OCI-LY1 (cell line): ENCODE data around the gene SH3RF3.

ENCODE experiments used
- EZH2 ChIP-seq: fragments of 200-600 bp; sonication (generic), shearing (Covaris generic); IDR thresholded peaks from 2 replicates; pipeline ENCODE4 v1.8.0; 2017; ENCODE audit warnings: borderline replicate concordance, mixed run types, mild to moderate bottlenecking, antibody characterized with exemption, low read length, moderate library complexity, mixed read lengths
- TF ChIP-seq, protein P1 (sequence below): fragments of 200-600 bp; sonication (generic), shearing (Covaris generic); IDR thresholded peaks from 2 replicates; pipeline ENCODE4 v1.5.1; 2017; ENCODE audit warnings: mild to moderate bottlenecking, antibody characterized with exemption, low read length, moderate library complexity, mixed read lengths

DNA sequence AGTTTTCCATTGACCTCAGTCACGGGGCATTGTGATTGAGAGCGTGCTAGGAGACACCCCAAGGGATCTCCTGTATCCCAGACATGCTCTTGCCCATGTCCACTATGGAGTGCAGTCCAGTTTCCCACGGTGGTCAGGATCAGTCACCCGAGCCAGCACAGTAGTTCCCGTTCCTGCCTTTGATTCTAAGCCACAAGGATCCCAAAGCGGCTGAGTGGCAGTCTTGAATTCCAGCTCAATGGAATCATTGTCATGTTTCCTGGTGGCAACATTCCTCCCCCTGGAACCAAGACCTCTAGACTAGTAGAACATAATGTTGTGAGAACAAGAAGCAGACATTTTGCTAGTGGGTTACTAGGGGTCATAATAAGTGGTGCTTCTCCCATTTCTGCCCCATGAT, 330.5 kb downstream of the SH3RF3 start:
- TF ChIP-seq, protein P1, sequence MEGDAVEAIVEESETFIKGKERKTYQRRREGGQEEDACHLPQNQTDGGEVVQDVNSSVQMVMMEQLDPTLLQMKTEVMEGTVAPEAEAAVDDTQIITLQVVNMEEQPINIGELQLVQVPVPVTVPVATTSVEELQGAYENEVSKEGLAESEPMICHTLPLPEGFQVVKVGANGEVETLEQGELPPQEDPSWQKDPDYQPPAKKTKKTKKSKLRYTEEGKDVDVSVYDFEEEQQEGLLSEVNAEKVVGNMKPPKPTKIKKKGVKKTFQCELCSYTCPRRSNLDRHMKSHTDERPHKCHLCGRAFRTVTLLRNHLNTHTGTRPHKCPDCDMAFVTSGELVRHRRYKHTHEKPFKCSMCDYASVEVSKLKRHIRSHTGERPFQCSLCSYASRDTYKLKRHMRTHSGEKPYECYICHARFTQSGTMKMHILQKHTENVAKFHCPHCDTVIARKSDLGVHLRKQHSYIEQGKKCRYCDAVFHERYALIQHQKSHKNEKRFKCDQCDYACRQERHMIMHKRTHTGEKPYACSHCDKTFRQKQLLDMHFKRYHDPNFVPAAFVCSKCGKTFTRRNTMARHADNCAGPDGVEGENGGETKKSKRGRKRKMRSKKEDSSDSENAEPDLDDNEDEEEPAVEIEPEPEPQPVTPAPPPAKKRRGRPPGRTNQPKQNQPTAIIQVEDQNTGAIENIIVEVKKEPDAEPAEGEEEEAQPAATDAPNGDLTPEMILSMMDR = no peak
- TF ChIP-seq EZH2 = no peak
